RWPE2 (cell line): ENCODE data around the gene PCYT2.

Source experiments
- ATAC-seq: fragments of 200-7000 bp; cut with Tn5 transposase; 3 replicates; pipeline ENCODE4 v1.9.1; 2021; ENCODE audit warnings: low read depth
- DNase-seq: peaks from one replicate; pipeline ENCODE4 v3.0.0-alpha.2; 2020; ENCODE audit warnings: low spot score
- H3K27ac ChIP-seq: fragments of 450-650 bp; 2 replicates; pipeline ENCODE4 v1.5.1; 2017; ENCODE audit warnings: mild to moderate bottlenecking; ENCODE audit not compliant: poor library complexity, severe bottlenecking
- H3K27me3 ChIP-seq: fragments of 250-450 bp; sonication (Bioruptor Pico); 2 replicates; pipeline ENCODE4 v1.5.1; 2021; ENCODE audit warnings: mild to moderate bottlenecking, moderate library complexity; ENCODE audit not compliant: insufficient read depth, poor library complexity, severe bottlenecking
- H3K36me3 ChIP-seq: fragments of 250-450 bp; sonication (Bioruptor Pico); 2 replicates; pipeline ENCODE4 v1.5.1; 2020; ENCODE audit warnings: low read depth, mild to moderate bottlenecking, moderate library complexity
- H3K4me1 ChIP-seq: fragments of 250-450 bp; sonication (Bioruptor Pico); 2 replicates; pipeline ENCODE4 v1.5.1; 2021; ENCODE audit warnings: mild to moderate bottlenecking, moderate library complexity; ENCODE audit not compliant: insufficient read depth, poor library complexity, severe bottlenecking
- H3K4me3 ChIP-seq: fragments of 250-450 bp; sonication (Bioruptor Pico); 2 replicates; pipeline ENCODE4 v1.5.1; 2021; ENCODE audit warnings: mild to moderate bottlenecking, moderate library complexity; ENCODE audit not compliant: severe bottlenecking
- H3K9me3 ChIP-seq: fragments of 250-450 bp; sonication (Bioruptor Pico); 2 replicates; pipeline ENCODE4 v1.5.1; 2021; ENCODE audit warnings: mild to moderate bottlenecking, moderate library complexity; ENCODE audit not compliant: severe bottlenecking
- TF ChIP-seq, protein P1 (sequence below): fragments of 450-650 bp; IDR thresholded peaks from one replicate; pipeline ENCODE4 v1.5.1; 2017; ENCODE audit warnings: mild to moderate bottlenecking, moderate library complexity; ENCODE audit not compliant: poor library complexity, severe bottlenecking

The PCYT2 gene

DNA sequence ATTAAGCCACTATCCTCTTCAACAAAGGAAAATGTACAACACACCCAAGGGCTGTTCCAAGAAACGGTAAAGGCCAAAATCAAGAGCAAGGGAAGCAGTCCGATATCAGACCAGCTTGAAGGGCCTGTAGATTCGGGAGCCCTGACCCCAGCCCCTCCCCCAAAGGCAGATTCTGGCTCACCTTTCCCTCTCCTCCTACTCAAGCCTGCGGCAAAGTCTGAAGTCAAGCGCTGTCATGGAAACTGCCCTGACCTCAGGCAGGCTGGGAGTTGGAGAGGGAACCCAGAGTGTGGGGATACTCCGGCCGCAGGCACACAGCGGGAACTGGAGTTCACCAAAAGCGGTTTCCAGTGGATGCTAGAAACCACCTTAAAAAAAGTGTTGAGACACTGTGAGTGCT is 21.6 kb downstream of the PCYT2 start:
- TF ChIP-seq, protein P1, sequence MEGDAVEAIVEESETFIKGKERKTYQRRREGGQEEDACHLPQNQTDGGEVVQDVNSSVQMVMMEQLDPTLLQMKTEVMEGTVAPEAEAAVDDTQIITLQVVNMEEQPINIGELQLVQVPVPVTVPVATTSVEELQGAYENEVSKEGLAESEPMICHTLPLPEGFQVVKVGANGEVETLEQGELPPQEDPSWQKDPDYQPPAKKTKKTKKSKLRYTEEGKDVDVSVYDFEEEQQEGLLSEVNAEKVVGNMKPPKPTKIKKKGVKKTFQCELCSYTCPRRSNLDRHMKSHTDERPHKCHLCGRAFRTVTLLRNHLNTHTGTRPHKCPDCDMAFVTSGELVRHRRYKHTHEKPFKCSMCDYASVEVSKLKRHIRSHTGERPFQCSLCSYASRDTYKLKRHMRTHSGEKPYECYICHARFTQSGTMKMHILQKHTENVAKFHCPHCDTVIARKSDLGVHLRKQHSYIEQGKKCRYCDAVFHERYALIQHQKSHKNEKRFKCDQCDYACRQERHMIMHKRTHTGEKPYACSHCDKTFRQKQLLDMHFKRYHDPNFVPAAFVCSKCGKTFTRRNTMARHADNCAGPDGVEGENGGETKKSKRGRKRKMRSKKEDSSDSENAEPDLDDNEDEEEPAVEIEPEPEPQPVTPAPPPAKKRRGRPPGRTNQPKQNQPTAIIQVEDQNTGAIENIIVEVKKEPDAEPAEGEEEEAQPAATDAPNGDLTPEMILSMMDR, result no peak
- Histone ChIP-seq H3K36me3 (peaks cover 71% of the 10 kb centered on the region), H3K27ac (peak overlapping the region; percentile 79), H3K9me3 (peaks cover 1% of the 10 kb centered on the region), H3K4me3 (no peak overlapping the region), H3K4me1 (peaks cover 4% of the 10 kb centered on the region), H3K27me3 (no peaks in the 10 kb centered on the region)
- no peak for ATAC-seq
- DNase-seq, result no peak

DNA sequence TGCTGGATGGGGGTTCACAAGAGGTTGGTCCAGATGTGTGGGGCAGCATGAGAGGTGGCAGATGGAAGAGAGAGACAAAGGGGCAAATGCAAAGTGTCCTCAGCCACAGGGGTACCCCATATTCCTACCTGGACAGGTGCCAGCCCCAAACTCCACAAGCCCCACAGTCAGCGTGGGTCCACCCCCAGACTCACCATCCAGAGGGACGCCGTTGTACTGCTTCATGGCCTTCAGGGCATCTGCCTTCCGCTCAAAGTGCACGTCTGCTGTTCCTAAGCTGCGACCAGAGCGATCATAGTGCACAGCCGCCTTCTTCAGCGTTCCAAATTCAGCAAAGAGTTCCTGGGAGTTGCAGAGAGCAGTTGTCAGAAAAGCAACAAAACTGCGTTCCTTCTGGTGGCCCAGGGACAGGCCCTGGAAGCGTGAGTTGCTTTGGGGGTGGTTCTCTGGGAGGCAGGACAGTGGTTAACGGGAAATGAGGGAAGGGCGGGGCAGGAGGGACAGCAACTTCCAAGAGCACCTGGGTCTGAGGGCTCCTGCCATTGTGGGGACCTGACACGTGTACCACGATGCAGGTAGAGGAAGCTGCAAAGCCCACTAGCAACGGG is 22.1 kb downstream of the PCYT2 start:
- Histone ChIP-seq H3K36me3 (peaks cover 71% of the 10 kb centered on the region), H3K27ac (no peak overlapping the region)
- ATAC-seq, result no peak

DNA sequence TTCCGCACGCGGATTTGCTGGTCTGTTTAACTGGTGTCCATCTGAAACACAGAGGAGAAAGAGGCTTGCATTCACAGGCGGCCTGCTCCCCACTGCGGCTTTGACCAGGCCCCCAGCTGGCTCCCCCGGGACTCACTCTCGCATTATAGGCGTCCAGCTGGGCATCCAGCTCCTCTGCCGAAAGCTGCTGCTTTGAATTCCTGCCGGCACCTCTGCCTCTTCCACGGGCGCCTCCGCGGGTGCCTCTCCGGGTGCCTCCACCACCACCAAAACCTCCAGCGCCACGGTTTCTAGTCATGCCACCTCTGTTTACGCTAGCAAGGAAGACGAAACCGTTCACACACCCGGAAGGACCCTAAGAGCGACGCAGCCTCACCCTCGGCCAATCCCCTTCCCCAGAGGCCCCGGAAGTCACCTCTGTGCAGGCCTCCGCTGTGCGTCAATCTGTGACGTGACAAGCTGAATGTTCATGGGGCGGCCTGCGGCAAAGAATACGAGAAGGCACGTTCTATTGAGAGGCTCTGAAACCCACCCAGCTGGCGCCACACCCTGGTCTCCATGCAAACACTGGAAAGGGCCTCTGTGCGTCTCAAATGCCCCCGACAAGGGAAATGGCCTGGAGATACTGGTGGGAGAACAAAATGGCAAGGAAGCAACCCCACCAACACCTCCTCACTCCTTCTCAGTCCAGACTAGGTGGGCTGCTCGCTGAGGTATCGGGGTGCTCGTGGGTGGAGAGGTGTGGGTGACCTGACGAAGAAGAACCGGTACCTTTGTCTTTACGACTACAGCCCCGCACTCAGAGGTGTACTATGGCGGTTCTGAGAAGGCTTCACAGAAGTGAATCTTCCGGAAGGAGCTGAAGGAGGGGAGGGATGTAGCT is 22.9 kb downstream of the PCYT2 start:
- no peak overlapping the region for H3K4me3 ChIP-seq
- H3K36me3 ChIP-seq, result peaks cover 74% of the 10 kb centered on the region
- TF ChIP-seq, protein P1, result no peak
- peaks cover 1% of the 10 kb centered on the region for H3K9me3 ChIP-seq
- DNase-seq (no peak), ATAC-seq (no peak)
- H3K4me1 ChIP-seq, result peaks cover 4% of the 10 kb centered on the region
- no peak overlapping the region for H3K27ac ChIP-seq
- no peaks in the 10 kb centered on the region for H3K27me3 ChIP-seq

More for the DNA sequence above, 22.1 kb downstream of the PCYT2 start:
- H3K4me1 ChIP-seq, result peaks cover 4% of the 10 kb centered on the region
- no peaks in the 10 kb centered on the region for H3K27me3 ChIP-seq
- H3K4me3 ChIP-seq, result no peak overlapping the region
- TF ChIP-seq, protein P1, result no peak
- DNase-seq, result no peak
- H3K9me3 ChIP-seq, result peaks cover 1% of the 10 kb centered on the region

DNA sequence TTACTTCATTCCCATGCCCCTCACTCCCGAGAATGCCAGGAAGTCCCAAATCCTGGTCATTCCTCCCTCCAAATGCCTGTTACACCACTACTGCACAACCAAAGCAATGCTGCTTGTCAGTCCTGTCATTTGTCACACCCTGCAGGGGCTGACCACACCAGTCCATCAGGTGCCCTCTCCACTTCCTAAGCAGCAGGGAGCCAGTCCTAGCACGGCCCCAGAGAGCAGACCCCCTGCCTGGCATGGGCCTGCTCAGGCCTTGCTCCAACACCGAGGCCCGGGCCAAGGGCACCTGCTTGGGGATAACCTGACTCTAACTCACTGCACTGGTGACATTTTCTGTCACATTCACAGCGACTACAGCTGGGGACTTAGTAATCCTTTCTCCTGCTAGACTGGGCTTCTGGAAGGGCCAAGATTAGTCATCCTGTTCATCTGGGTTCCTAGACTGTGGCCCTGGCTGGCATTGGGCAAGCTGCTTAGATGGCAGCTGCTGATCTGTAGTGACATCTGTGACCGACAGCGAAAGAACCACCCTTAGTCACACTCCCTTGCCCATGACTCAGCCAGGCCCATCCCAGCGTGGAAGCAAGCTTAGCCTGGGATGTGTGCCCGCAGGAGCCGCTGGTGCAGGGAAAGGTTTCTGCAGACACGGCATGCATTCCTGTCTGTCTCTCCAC is 25.2 kb downstream of the PCYT2 start:
- Histone ChIP-seq H3K4me1 (peaks cover 4% of the 10 kb centered on the region), H3K27ac (no peak overlapping the region), H3K4me3 (no peak overlapping the region), H3K36me3 (peaks cover 93% of the 10 kb centered on the region), H3K27me3 (no peaks in the 10 kb centered on the region), H3K9me3 (peaks cover 1% of the 10 kb centered on the region)
- DNase-seq (peak; percentile 74), ATAC-seq (peak; percentile 52; the same call in 2 of the 3 replicates)
- TF ChIP-seq, protein P1, result no peak
